Activated naive CD4-positive, alpha-beta T cell treated with anti-CD3 and anti-CD28 coated beads, Interleukin-2, amount 50 U/mL, for 72 hours (primary cell): Measurements from ENCODE around the gene ZNF716. TPM values are rescaled to one million over a fixed set of nuclear protein-coding genes. Genes with fewer than 3 reads are reported as not detected.
"Not testable (repeated sequence)": the region's sequence is repeated elsewhere in the genome, so short reads cannot be mapped to it uniquely, and the experiment has no call there.

Experiments
- ATAC-seq, 2 donors: fragments of 150-1000 bp; cut with Tn5 transposase; 2 replicates each; pipeline ENCODE4 v1.10.0; 2021; ENCODE audit warnings: mild to moderate bottlenecking in 2 of 2, moderate library complexity in 2 of 2
- DNase-seq, 2 donors: peaks; one replicate each; pipeline ENCODE4 v3.0.0; 2021 to 2022; ENCODE audit warnings: low spot score in 2 of 2
- H3K27ac Mint-ChIP-seq, 2 donors: one replicate each; pipeline ENCODE4 v1.8.0; 2022; ENCODE audit warnings: mild to moderate bottlenecking in 2 of 2, mixed read lengths in 2 of 2
- H3K36me3 Mint-ChIP-seq, 2 donors: one replicate each; pipeline ENCODE4 v1.8.0; 2022; ENCODE audit warnings: mixed read lengths in 2 of 2
- H3K9me3 Mint-ChIP-seq, 2 donors: one replicate each; pipeline ENCODE4 v1.8.0; 2022; ENCODE audit warnings: mixed read lengths in 2 of 2
- total RNA-seq, 2 donors: library from RNA; stranded (reverse); gene quantifications; one replicate each; pipeline ENCODE4 v1.2.3, GENCODE V29; 2022

Gene ZNF716
- total RNA-seq, 2 donors from 2014 or later = not detected

DNA sequence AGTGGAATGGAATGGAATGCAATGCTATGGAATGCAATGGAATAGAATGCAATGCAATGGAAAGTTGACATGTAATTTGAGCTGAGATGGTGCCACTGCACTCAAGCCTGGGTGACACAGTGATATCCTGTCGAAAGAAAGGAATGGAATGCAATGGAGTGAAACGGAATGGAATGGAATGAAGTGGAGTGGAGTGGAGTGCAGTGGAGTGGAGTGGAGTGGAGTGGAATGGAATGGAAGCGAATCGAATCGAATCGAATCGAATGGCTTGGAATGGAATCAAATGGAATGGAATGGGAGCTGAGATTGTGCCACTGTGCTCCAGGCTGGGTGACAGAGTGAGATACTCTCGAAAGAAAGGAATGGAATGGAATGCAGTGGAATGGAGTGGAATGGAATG, 45.1 kb downstream of the ZNF716 start:
- not testable (repeated sequence) for DNase-seq, ATAC-seq, H3K9me3 Mint-ChIP-seq, H3K27ac Mint-ChIP-seq, H3K36me3 Mint-ChIP-seq

DNA sequence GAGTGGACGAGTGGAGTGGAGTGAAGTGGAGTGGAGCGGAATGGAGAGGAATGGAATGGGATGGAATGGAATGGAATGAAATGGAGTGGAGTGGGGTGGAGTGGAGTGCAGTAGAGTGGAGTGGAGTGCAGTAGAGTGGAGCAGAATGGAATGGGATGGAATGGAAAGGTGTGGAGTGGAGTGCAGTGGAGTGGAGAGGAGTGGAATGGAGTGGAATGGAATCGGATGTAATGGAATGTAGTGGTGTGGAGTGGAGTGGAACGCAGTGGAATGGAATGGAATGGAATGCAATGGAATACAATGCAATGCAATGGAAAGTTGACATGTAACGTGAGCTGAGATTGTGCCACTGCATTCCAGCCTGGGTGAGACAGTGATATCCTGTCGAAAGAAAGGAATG, 46.4 kb downstream of the ZNF716 start:
- peaks cover 6 to 12% of the 10 kb centered on the region in 2 donors for H3K9me3 Mint-ChIP-seq
- no peak overlapping the region for H3K27ac Mint-ChIP-seq
- ATAC-seq = no peak
- peaks cover 0 to 4% of the 10 kb centered on the region in 2 donors for H3K36me3 Mint-ChIP-seq
- DNase-seq = no peak

DNA sequence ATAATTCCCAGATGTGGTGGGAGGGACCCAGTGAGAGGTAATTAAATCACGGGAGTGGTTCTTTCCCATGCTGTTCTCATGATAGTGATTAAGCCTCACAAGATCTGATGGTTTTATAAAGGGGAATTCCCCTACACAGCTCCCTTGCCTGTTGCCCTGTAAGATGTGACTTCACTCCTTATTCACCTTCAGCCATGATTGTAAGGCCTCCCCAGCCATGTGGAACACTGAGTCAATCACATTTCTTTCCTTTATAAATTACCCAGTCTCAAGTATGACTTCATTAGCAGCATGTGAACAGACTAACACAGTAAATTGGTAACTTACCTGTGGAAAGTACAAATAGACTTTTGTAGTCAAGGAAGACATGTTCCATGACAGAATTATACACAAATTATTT, 55.2 kb downstream of the ZNF716 start:
- Mint-ChIP-seq H3K27ac (no peak overlapping the region), H3K36me3 (peaks cover 6 to 13% of the 10 kb centered on the region in 2 donors), H3K9me3 (peaks cover 21 to 29% of the 10 kb centered on the region in 2 donors)
- ATAC-seq (no peak), DNase-seq (no peak)
